H7 (cell line): ENCODE data around the gene ARMC8. TPM values are rescaled to one million over a fixed set of nuclear protein-coding genes. Genes with fewer than 3 reads are reported as not detected.

Source experiments
- DNase-seq: peaks from one replicate; pipeline ENCODE4 v3.0.0; 2012
- H3K27me3 ChIP-seq: 2 replicates; pipeline ENCODE4 v1.6.0; 2011; ENCODE audit warnings: mild to moderate bottlenecking, low read length; ENCODE audit not compliant: control insufficient read depth, insufficient read depth
- H3K36me3 ChIP-seq: replicated peaks from 2 replicates; pipeline ENCODE4 v1.5.1; 2011; ENCODE audit warnings: low read length; ENCODE audit not compliant: control insufficient read depth, insufficient read depth
- H3K4me3 ChIP-seq: 2 replicates; pipeline ENCODE4 v1.5.1; 2011; ENCODE audit warnings: low read depth, mild to moderate bottlenecking, control low read depth, low read length, moderate library complexity; ENCODE audit not compliant: insufficient read depth
- total RNA-seq: library from RNA; depleted of rRNA; stranded (reverse); fragments of >200 nt; shearing (Covaris generic); gene quantifications from 2 replicates; pipeline ENCODE4 v1.2.3, GENCODE V29; 2014

ARMC8 gene
- total RNA-seq, 1 experiment from 2014 or later = 43.2 TPM

DNA sequence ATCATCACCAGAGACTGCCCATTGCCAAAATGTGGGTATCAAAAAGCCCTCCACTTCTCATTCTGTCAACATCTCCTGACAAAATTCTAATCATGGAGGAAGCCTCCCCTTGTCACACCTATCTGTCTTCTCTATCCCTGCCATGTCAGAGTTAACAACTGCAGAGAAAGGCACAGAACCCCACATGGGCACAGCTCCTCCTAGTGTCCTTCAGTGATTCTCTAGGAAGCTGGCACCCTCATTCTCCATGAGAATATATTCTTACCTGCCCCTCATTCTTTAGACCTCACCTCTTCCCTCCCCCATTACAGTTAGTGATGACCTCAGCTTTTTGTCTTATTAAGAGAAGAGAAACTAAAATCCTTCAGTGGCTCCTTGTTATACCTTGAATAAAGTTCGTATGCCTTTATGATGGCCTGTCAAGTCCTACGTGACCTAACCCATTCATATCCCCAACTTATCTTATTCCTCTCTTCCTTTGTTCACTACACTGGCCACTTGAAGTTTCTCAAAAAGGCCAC lies 97.9 kb downstream of the ARMC8 start:
- no peak overlapping the region for H3K4me3 ChIP-seq
- H3K36me3 ChIP-seq = peaks cover 6% of the 10 kb centered on the region; the same call in 1 of the 2 replicates
- H3K27me3 ChIP-seq = no peaks in the 10 kb centered on the region
- DNase-seq = no peak

DNA sequence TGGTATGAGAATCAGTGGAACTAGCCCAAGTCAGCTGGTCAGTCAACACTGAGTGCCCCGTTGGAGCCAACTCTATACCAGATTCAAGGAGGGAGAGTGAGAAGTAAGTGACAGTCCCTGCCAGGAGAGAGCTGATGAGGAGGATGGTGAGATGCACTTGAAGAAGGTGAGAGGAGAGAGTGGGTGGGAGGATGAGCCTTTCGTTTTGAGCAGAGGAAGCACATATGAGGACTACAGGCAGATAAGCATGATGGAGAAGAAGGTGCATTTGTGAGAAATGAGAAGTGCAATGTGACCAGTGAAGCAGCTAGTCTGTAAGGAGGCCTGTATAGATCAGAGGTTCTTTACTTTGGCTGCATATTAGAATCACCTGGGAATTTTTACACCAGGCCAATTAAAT lies 102.2 kb downstream of the ARMC8 start:
- no peaks in the 10 kb centered on the region for H3K27me3 ChIP-seq
- DNase-seq = no peak
- H3K36me3 ChIP-seq = peaks cover 8% of the 10 kb centered on the region
- no peak overlapping the region for H3K4me3 ChIP-seq

DNA sequence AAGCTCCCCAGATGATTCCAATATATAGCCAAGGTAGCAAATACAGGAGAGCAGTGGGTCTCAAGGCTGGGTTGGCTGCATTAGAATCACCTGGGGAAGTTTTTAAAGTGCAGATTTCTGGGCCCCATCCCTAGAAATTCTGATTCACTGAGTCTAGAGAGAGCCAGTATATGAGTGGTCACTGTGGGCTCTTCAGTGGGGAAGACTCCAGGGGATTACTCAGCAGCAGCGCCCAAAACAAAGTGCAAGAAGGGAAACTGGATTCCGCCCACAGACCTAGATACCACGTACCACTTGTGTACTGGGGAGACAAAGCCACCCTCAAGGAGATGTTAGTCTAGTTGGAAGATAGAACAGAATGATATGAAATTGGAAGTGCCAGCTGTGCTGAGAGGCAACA lies 102.6 kb downstream of the ARMC8 start:
- no peak for DNase-seq
- H3K4me3 ChIP-seq = no peak overlapping the region
- H3K36me3 ChIP-seq = peaks cover 8% of the 10 kb centered on the region
- no peaks in the 10 kb centered on the region for H3K27me3 ChIP-seq

DNA sequence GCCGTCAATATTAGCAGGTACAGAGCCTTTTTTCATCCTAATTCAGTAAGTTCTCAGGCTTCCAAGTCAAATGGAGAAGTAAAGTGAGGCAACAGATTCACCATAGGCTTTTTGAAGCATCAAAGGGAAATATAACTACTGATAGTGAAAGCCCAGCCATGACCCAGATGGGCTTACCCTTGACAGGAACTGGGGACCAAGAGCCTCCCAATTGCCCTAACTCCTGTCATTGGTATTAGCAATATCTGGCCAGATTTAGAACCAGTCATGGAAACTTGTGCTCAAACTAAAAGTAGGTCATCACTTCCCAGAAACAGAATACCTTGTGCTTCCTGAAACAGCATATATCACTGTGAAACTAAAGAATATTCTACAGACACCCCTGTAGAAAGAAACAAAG lies 109.5 kb downstream of the ARMC8 start:
- DNase-seq = no peak
- Histone ChIP-seq H3K27me3 (no peaks in the 10 kb centered on the region), H3K4me3 (no peak overlapping the region), H3K36me3 (peaks cover 5% of the 10 kb centered on the region)

DNA sequence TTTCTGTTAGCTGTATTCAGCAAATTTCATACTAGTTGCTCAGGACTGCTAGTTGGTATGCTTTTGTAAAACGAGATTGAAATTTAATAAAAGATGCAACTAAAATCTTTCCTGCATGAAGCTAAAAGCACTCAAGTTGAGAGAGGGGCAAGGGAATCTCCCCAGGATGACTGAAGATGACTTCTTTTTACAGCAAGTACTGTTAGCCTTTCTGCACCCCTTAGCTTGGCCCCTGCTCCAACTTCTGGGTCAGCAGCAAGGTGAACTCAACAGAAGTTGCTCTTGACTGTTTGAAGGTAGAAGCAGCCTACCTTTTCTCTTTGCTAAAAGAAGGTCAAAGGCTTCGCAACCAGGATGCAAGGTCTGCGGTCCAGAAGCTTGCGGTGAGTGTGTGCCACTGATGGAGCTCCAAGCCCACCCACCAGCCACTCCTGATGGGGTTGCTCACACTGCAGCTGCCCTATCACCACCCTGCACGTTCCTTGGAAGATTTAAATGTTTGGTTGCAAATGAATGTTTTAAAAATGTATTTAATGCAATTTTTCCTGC lies 110.0 kb downstream of the ARMC8 start:
- Histone ChIP-seq H3K27me3 (no peaks in the 10 kb centered on the region), H3K36me3 (peaks cover 5% of the 10 kb centered on the region), H3K4me3 (no peak overlapping the region)
- no peak for DNase-seq

DNA sequence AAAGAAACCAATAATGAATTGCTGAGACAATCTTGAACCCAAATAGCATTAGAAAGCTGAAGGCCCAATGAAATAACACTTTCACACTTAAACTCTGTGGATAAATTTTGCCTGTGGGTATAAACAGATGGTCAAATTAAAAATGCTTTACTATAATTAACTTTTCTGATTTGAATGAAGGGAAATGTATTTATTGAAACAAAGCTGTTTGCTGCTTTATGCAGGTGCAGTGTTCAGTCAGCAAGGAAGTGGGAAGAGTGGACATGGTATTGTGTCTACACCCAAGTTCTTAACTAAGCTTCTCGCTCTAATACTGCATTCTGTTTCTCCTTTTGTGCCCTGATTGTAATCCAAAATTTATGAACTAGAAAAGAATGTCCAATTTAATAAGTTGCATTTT lies 110.8 kb downstream of the ARMC8 start:
- DNase-seq = no peak
- Histone ChIP-seq H3K27me3 (no peaks in the 10 kb centered on the region), H3K36me3 (peaks cover 4% of the 10 kb centered on the region), H3K4me3 (no peak overlapping the region)

DNA sequence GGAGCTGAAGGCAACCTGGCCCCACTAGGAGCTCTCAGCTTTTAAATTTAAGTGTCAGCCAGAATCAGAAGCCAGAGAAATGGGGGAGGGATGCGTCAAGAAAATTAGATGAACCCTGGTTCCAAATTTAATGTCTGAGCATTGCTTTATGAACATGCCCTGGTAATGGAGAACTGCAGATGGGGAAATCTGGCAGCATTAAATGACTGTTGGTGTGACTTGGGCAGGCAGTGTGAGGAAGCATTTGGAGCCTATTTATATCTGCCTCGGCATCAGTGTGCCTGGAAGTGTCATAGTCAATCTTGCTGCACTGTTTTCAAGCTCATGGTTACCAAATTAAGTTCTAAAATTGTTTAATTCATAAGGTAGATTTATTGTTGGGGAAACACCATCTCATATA lies 113.5 kb downstream of the ARMC8 start:
- DNase-seq = no peak
- peaks cover 3% of the 10 kb centered on the region; the same call in 1 of the 2 replicates for H3K36me3 ChIP-seq
- H3K4me3 ChIP-seq = no peak overlapping the region
- H3K27me3 ChIP-seq = no peaks in the 10 kb centered on the region

DNA sequence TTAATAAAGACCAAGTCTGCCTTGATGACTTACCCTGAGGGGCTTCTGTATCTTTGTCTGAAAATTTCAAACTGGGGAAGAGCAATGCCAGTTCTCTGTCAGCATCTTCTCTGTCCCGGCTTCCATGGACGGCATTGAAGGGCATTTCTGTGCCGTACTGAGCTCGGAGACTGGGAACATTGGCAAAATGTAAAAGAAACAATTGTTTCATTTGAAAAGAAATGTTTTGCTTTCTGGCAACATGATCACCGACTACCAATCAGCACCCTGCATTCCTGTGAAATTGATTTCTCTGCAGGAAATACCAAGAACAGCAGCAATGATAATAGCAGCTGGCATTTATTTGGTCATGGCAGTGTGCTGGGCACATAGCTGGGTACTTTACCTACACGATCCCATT lies 116.4 kb downstream of the ARMC8 start:
- no peak overlapping the region for H3K4me3 ChIP-seq
- DNase-seq = no peak
- no peaks in the 10 kb centered on the region for H3K27me3 ChIP-seq
- no peaks in the 10 kb centered on the region for H3K36me3 ChIP-seq

DNA sequence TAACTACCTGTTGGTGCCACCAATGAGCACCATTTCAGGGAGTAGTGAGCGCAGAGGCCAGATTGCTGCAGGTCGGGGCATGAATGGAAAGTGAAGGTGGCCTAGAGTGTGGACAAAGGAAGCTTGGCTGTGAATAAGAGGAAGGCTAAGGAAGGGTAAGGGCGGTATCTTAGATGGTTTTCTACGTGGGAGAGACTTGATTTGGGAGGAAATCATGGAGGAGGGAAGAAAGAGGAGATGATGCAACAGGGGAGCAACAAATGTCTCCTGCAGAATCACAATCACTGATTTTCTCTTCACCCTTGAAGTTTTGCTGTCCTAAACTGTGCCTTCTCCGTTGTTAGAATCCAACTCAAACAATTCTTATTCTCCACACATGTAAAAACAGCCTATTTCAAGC lies 120.8 kb downstream of the ARMC8 start:
- Histone ChIP-seq H3K36me3 (no peaks in the 10 kb centered on the region), H3K4me3 (no peak overlapping the region), H3K27me3 (no peaks in the 10 kb centered on the region)
- no peak for DNase-seq

DNA sequence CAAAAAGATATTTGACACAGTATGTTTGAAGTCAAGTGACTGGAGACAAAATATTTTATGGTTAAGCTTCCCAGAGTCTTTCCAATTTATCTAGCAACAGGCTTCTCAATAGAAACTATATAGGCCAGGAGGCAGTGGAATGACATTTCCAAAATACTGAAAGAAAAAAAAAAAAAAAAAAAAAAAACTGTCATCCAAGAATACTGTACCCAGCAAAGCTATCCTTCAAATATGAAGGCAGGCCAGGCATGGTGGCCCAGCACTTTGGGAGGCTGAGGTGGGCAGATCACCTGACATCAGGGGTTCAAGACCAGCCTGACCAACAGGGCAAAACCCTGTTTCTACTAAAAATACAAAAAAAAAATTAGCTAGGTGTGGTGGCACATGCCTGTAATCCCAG lies 121.7 kb downstream of the ARMC8 start:
- Histone ChIP-seq H3K27me3 (no peaks in the 10 kb centered on the region), H3K36me3 (no peaks in the 10 kb centered on the region), H3K4me3 (no peak overlapping the region)
- no peak for DNase-seq

DNA sequence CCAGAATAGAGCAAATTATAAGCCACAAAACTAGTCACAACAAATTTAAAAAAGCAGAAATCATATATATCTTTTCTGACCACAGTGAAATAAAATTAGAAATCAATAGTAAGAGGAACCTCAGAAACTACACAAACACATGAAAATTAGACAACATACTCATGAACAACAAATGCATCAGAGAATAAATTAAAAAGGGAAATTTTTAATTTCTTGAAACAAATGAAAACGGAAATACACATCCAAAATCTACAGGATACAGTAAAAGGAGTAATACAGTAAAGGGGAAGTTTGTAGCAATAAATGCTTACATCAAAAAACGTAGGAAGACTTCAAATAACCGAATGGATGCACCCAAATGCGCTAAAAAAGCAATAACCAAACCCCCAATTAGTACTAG lies 123.4 kb downstream of the ARMC8 start:
- Histone ChIP-seq H3K27me3 (no peaks in the 10 kb centered on the region), H3K36me3 (no peaks in the 10 kb centered on the region)
- DNase-seq = no peak

DNA sequence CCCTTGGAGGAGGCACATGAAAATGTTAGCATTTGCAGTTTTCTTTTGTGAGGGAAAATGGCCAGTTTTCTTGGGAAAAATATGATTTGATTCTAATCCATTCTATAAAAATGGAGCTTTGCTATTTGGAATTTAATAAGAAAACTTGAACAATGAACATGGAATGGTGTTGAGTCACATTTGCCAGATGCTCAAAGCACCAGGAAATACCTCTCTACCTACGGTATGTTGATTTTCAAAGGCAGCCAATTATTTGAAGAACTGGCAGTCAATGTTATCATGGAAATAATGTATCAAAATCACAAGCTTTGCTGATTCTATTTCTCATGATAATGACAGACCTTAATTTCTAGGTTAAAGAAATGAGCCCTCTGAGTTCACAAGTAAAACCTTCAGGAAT lies 127.7 kb downstream of the ARMC8 start:
- no peak for DNase-seq
- no peaks in the 10 kb centered on the region for H3K36me3 ChIP-seq

More for the DNA sequence above, 123.4 kb downstream of the ARMC8 start:
- H3K4me3 ChIP-seq = no peak overlapping the region

DNA sequence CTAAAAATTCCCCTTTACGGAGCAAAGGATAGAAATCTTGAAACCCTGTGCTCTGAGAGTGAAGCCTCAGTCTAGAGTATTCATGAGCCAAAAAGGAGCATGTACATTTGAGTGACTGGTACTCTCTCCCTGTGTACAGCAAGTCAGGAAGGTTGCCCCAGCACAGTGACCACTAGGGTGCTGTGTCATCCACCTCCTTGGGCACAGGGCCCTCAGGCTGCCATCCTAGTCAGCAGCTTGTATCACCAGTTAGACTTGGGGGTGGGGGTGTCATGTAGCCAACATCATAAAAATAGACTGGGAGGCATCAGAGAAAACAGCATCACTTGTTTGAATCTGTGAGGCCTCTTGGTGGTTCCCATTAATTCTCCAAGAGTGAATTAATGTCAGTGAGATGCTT lies 130.6 kb downstream of the ARMC8 start:
- Histone ChIP-seq H3K36me3 (no peaks in the 10 kb centered on the region), H3K27me3 (no peaks in the 10 kb centered on the region), H3K4me3 (no peak overlapping the region)
- no peak for DNase-seq

More for the DNA sequence above, 127.7 kb downstream of the ARMC8 start:
- Histone ChIP-seq H3K27me3 (no peaks in the 10 kb centered on the region), H3K4me3 (no peak overlapping the region)

DNA sequence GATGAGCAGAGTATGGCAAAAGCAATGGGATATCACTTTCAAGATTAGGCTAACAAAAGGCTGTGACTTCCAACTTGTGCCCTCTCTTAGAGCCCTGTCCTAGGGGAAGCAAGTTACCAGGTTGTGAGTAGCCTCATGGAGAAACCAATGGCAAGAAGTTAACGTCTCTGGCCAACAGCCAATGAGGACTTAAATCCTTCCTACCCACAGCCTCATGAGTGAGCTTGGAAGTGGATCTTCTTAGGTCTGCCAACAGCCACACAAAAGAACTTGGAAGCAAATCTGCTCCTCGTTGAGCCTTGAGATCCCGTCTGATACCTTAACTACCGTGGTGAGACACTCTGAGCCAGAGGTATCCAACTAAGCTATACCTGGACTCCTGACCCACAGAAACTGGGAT lies 136.9 kb downstream of the ARMC8 start:
- H3K36me3 ChIP-seq = no peaks in the 10 kb centered on the region
- DNase-seq = no peak
- H3K4me3 ChIP-seq = no peak overlapping the region
- no peaks in the 10 kb centered on the region for H3K27me3 ChIP-seq

DNA sequence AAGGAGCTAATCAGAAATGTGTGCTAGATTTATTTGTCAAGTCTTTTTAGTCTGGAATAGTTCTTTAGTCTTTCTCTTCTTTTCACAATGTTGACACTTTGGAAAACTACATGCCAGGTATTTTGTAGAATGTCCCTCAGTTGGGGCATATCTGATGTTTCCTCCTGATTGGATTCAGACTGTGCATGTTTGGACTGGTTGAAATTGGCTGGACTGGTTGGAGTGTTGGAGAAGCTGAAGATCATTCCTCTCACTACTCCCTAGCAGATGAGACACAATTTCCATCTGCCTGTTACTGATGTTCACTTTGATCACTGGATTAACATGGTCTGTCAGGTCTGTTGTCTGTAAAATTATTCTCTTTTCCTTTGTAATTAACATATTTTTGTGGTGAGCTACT lies 138.9 kb downstream of the ARMC8 start:
- DNase-seq = no peak
- no peaks in the 10 kb centered on the region for H3K36me3 ChIP-seq
- no peaks in the 10 kb centered on the region for H3K27me3 ChIP-seq
- no peak overlapping the region for H3K4me3 ChIP-seq
